Caki2 (cell line): Measurements from ENCODE around the gene ASTN2. TPM values are rescaled to one million over a fixed set of nuclear protein-coding genes. Genes with fewer than 3 reads are reported as not detected.
A peak's percentile ranks its signal among the peaks of the same experiment; 100 is the strongest.
"Not testable (repeated sequence)": the region's sequence is repeated elsewhere in the genome, so short reads cannot be mapped to it uniquely, and the experiment has no call there.

Source experiments
- DNase-seq: peaks from one replicate; pipeline ENCODE4 v3.0.0-alpha.2; 2015; ENCODE audit warnings: low read depth
- in situ Hi-C: cut with HindIII; loops from 2 replicates; pipeline ENCODE4 v1.10.0; 2016; ENCODE audit warnings: low sequenced_read_pairs, low pct_unique_long_range_greater_than_20kb, mixed read lengths
- total RNA-seq: library from RNA; depleted of rRNA; stranded (reverse); fragments of >200 nt; shearing (Covaris generic); gene quantifications from 2 replicates; pipeline ENCODE4 v1.2.3, GENCODE V29; 2014; ENCODE audit warnings: low replicate concordance

ASTN2 gene
- total RNA-seq, 1 experiment from 2014 or later, result 25.1 TPM

- in situ Hi-C loops, result no loop called here
- no peak for DNase-seq
Observed at GRCh38 chr9:116467740-116468351, 947.0 kb downstream of the ASTN2 start.

GRCh38 chr9:116466271-116467235, 948.3 kb downstream of the ASTN2 start:
- in situ Hi-C loops, result no loop called here
- DNase-seq, result no peak

GRCh38 chr9:116465576-116466270, 949.1 kb downstream of the ASTN2 start:
- DNase-seq, result no peak
- in situ Hi-C loops, result no loop called here

GRCh38 chr9:116464987-116465571, 949.8 kb downstream of the ASTN2 start:
- in situ Hi-C loops, result no loop called here
- DNase-seq, result no peak

- no peak for DNase-seq
- in situ Hi-C loops, result no loop called here
Observed at GRCh38 chr9:116464423-116464822, 950.4 kb downstream of the ASTN2 start.

- in situ Hi-C loops, result no loop called here
- DNase-seq, result no peak
Observed at GRCh38 chr9:116461632-116462031, 953.2 kb downstream of the ASTN2 start.

GRCh38 chr9:116460026-116460425, 954.8 kb downstream of the ASTN2 start:
- in situ Hi-C loops, result no loop called here

GRCh38 chr9:116459576-116459975, 955.3 kb downstream of the ASTN2 start:
- in situ Hi-C loops, result no loop called here
- DNase-seq, result no peak

More at GRCh38 chr9:116460026-116460425, 954.8 kb downstream of the ASTN2 start:
- DNase-seq, result no peak

GRCh38 chr9:116456490-116457088, 958.3 kb downstream of the ASTN2 start:
- in situ Hi-C loops, result no loop called here

GRCh38 chr9:116454539-116454938, 960.3 kb downstream of the ASTN2 start:
- in situ Hi-C loops, result not testable (repeated sequence)

More at GRCh38 chr9:116456490-116457088, 958.3 kb downstream of the ASTN2 start:
- DNase-seq, result no peak

GRCh38 chr9:116453785-116454184, 961.1 kb downstream of the ASTN2 start:
- in situ Hi-C loops, result no loop called here
- no peak for DNase-seq

More at GRCh38 chr9:116454539-116454938, 960.3 kb downstream of the ASTN2 start:
- not testable (repeated sequence) for DNase-seq

GRCh38 chr9:116452634-116453033, 962.2 kb downstream of the ASTN2 start:
- in situ Hi-C loops, result no loop called here

GRCh38 chr9:116452227-116452626, 962.6 kb downstream of the ASTN2 start:
- DNase-seq, result no peak
- in situ Hi-C loops, result no loop called here

More at GRCh38 chr9:116452634-116453033, 962.2 kb downstream of the ASTN2 start:
- DNase-seq, result no peak

- DNase-seq, result peak; percentile 21
- in situ Hi-C loops, result no loop called here
Observed at GRCh38 chr9:116451500-116452115, 963.2 kb downstream of the ASTN2 start.

- in situ Hi-C loops, result no loop called here
- DNase-seq, result peak; percentile 68
Observed at GRCh38 chr9:116450378-116451139, 964.3 kb downstream of the ASTN2 start.

GRCh38 chr9:116449949-116450348, 964.9 kb downstream of the ASTN2 start:
- no peak for DNase-seq
- in situ Hi-C loops, result no loop called here

GRCh38 chr9:116448431-116448830, 966.4 kb downstream of the ASTN2 start:
- in situ Hi-C loops, result no loop called here
- DNase-seq, result no peak
